HG02571 (cell line): ENCODE measurements around the gene CFAP45.

Source experiments
- ATAC-seq: cut with Tn5 transposase; IDR thresholded peaks from one replicate; pipeline ENCODE4 v1.9.1; 2021; ENCODE audit warnings: mild to moderate bottlenecking, moderate library complexity; ENCODE audit not compliant: unreplicated experiment

The CFAP45 gene

DNA sequence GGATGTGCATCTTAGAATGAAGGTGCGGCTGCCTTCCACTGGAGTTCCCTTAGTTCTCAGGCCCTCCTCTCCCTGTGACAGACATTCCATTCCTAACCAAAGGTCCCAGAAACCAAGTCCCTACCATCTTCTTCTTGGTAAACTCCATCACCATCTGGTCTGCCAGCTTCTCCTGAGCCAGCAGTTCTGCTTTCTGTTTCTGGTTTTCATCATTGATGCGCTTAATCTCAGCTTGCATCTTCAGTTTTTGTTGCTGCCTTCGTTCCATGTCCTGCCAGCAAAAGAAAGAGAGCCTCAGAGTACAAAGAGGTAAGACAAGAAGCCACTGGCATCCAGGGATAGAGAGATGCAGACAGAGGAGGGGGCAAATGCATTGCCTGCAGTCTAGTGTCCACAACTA is 19.5 kb downstream of the CFAP45 start:
- no peak for ATAC-seq

DNA sequence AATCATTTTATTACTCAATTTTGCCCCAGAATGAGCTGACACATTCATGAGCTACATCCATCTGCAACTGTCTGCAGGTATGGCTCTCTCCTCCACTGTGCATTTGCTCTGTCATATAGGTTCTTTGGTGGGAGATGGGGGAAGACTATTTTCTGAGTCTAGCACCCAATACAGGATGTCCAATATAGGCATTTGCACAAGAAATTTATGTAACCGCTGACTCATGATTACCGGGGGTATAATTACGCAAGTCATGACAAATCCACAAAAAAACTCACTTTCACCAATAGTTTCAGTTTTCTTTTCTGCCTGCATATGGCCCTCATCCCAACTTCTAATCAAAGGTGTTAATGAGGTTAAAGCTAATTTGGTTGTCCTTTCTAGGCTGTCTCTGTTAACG is 20.0 kb downstream of the CFAP45 start:
- no peak for ATAC-seq

DNA sequence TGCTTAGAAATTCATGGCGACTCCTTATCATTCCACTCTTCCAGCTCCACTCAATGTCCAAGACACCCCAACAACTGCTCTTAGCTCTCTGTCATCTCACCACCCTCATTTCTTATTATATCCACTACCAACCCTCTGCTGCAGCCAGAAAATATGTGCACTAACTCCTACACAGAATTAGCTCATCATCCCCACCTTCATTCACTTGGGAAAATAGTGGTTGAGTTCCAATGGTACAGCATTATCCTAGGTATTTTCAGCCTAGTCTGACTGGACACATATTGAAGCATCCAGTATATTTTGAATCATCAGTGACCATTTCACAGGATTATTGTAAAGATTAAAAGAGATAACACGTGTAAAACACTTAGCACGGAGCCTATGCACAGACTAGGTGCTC is 20.8 kb downstream of the CFAP45 start:
- no peak for ATAC-seq

DNA sequence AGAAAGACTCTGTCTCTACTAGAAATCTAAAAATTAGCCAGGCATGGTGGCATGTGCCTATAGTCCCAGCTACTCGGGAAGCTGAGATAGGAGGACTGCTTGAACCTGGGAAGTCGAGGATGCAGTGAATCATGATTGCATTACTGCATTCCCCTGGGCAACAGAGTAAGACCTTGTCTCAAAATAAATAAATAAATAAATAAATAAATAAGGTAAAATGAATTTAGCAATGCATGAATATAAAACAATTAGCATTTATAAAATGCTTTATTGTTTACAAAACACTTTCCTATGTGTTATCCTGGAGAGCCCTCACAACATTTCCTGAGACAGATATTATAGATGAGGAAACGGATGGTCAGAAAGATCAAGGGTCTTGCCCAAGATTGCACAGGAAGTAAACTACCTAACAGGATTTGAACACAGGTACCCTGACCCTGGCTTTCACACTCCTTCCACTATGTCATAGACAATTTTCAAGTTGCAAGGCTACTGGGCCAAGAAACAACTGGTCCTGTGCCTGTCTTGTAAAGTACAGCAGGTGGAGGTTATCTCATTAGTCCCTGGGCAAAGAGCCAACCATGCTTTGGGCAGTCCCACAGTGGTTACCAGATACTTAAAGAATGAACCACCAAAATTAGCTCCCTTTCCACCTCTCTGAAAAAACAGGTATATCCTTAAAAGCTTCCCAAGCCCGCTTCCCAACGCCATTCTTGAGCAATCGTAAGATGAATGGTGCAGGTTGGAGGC is 22.1 kb downstream of the CFAP45 start:
- ATAC-seq, result no peak

DNA sequence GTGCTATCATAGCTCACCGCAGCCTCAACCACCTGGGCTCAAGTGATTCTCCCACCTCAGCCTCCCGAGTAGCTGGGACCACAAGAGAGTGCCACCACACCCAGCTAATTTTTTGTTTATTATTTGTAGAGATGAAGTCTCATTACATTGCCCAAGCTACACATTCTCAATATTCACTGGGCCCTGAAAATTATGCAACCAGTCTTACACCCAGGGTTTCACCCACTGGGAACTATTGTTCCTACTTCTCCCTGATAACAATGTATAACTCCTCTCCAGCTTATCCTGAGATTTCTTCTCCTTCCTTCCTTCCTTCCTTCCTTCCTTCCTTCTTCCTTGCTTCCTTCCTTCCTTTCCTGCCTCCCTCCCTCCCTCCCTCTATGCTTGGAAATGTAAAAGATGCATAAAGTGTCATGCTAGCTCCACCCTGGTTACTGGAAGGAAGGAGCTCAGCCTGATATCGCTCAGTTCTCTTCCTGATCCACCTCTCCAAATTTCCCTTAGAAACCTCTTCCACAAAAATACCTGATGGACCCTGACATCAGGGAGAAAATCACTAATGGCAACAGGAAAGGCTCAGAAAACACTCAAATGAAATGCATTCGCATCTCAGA is 26.3 kb downstream of the CFAP45 start:
- no peak for ATAC-seq

DNA sequence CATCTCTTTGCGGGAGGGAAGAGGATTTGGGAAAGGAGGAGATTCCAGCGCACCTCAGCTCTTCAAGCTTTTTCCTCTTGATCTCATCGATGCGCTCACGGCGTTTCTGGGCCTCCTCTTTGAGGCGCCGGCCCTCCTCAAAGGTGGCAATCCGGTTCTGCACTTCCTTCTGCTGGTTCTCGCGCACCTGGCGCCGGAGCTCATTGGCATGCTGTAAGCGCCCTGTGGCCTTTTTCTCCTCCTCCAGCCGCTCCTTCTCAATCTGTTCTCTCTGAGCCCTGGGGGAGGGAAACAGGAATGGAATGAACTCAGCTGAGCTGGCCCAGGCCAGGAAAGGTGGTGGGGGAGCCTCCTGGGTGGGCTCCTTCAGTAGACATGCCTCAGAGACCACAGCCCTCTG is 27.1 kb downstream of the CFAP45 start:
- ATAC-seq, result no peak

DNA sequence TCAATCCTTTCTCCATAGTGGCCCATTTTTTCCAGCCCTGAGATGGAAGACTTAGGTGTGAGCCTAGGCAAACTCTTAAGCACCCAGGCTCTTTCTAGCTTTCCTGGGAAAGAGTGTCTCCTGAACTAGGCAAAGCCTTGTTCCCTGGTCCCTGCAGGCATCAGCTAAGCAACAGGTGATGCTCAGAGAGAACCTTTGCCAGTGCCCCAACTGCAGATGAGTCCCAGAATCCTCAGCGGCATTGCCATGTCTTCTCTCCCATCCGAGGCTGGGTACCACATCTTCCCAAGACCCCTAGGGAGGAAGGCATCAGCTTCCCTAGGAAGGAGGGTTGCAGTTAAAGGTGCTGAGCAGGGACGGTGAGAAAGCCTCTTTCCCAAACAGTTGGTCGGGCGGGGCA is 29.3 kb downstream of the CFAP45 start:
- ATAC-seq, result no peak

DNA sequence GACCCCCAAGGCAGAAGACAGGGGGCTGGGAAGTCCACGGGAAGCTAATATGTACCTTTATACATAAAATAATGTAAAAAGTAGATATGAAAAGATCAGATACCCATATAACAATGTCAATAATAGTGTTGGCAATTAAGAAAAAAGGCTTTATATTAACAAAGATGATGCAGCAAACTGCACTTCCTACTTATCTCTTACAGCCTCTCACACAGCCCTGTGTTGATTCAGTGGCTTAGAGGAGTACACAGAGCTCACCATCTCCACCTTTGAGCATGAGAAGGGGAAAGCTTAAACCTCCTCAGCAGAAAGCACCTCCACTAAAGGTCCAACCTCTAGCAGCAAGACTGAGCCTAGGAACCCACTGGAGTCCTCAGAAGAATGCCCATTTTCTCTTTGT is 30.4 kb downstream of the CFAP45 start:
- no peak for ATAC-seq

DNA sequence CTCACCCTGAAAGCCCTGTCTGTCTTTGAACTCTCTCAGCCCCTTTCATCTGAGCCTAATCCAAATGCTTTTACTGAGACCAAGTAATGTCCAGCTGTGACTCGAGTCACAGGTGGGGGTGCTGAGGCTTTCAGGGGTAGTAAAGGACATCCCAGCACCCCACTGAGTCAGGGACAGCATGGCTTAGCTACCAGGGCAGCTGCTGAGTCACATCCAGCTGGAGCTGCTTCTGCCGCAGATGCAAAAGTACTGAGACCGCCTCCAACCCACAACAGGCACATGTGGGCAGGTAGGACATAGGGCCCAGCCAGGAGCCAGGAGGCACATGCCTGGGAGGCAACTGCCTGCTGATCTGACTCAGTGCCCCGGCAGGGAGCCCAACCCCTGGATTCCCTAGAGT is 30.8 kb downstream of the CFAP45 start:
- ATAC-seq, result no peak

DNA sequence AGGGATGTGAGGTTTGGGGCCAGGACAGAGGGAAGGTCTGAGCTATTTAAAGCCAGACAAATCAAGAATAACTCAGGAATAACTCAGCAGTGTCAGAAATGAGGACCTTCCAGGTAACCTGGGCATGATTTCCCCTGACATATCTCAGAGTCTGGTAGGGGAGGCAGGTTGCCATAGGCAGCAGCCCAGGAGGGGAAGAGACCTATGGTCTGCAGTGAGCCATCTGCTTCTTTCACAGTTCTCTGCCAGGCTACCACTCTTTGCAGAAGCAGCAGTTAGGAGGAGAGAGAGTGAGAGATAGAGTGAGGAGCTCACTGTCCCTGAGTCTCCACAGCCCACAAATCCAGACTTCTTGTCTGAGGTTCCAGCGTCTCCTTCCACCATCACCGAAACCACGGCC is 31.2 kb downstream of the CFAP45 start:
- no peak for ATAC-seq

DNA sequence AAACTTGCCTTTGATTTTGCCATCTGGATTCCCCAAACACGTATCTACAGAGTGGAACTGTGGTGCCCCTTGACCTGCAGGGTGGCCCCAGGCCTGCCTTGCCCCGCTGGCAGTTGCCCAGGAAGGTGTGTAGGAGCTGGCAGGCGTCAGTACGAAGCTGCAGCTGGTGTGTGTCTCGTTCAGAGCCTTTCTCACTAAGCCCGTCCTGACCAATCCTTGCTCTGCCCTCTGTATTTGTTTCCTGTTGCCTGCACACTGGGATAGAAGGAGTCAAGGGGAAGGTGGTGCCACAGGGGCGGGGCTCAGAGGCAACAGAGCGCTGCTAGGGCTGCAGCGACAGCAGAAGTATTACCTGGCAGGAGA is 32.3 kb downstream of the CFAP45 start:
- no peak for ATAC-seq

DNA sequence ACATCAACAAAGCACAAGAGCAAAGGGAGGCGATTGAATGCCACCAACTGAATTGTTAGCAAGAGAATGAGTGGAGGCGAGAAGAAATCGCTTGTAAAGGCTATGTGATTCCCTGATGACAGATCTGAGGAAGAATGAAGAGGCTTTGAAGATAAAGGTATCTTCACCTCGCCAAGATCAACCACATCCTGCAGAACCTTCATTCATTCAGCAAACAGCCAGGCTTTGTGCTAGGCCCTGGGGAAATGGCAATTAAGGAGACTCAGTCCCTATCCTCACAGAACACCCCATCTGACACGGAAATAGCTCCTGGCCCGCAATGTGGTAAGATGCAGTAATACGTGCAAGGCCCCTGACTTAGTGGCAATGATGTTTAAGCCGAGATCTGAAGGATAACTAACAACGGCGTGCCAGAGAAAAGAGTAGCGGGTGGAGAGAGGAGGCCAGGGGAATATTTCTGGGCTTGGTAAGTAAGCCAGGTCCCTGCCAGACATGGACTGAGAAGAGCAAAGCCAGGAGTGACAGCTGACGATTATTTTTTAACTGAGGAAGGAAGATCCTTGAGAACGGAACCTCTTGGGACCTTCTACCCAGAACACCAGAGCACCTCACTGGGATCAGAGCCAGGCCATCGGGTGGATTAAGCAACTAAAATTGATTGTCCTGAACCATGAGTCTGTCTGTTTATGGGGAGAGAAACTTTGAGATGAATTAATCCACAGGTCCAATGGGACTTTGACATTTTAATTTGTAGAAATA is 32.9 kb downstream of the CFAP45 start:
- no peak for ATAC-seq

DNA sequence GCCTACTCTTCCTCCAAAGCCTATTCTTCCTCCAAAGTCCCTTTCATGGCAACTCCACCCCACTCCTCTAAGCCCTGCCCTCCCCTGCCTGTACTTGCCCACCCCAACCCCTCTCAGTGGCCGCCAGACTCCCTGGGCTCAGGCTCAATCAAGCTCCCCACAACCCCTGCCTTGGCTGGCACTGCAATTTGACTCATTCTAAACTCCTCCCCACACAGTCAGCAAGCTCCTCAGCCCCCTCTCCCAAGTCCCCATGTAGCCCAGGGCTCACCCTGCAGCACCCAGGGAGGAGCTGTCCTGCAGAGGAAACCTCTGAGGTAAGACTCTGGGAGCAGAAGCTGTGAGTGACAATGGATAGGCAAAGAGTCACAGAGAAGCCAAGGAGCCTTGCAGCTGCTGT is 33.9 kb downstream of the CFAP45 start:
- no peak for ATAC-seq

DNA sequence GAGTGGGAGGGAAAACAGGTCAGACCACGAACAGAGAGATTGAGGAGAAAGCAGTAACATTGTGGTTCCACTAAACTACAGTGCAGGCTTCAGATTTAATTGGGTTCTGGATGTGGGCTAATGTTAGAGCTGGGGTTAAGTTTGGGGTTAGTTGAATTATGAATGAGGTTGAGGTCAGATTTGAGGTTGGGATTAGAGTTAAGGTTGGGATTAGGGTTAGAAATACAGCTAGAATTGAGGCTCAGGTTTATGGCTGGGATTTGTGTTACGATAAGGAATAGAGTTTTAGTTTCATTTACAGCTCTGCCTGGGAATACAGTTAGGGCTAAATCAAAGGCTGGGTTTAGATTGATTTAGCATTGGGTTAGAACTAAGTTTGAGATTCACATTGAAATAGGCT is 35.7 kb downstream of the CFAP45 start:
- no peak for ATAC-seq

DNA sequence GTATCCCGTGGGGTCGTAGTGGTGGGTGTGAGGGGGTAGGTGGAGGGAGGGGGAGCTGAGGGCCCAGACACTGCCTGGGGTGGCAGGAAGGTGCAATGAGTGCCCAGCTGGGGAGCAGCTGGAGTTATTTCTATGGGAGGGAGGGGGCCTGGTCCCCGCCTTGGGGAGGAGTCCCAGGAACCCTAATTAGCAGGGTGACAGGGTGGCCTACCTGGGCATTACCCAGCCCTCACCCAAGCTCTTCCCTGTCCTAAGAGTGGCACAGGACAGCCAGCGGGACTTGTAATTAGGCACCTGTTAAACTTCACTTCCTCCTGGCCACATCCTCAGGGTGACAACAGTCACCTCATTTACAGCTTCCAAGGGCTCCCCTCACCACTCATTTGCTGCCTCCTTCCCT is 37.4 kb downstream of the CFAP45 start, which contains the start of gene VSIG8:
Gene VSIG8, minus strand, starts transcription at position 101 of the 400 bp plus-strand sequence. CDS start 136 bp downstream, outside the sequence.
- ATAC-seq, result no peak

DNA sequence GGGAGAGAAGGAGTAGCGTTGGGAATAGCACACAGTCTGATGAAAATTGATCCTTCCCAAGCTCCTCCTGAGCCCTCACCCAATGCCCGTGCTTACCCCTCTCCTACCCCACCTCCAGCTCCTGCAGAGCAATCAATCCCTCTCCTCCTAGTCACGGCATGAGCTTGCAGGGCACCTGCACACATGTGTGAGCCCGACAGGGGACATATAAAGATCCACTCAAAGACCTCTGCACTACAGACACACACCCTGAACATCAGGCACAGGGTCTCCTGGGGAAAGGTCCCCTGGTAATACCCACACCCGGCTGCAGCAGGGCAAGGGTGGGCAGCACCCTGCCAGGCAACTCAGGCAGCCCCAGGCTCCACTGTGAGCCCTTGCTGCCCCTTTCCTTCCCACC is 37.9 kb downstream of the CFAP45 start:
- ATAC-seq, result no peak

DNA sequence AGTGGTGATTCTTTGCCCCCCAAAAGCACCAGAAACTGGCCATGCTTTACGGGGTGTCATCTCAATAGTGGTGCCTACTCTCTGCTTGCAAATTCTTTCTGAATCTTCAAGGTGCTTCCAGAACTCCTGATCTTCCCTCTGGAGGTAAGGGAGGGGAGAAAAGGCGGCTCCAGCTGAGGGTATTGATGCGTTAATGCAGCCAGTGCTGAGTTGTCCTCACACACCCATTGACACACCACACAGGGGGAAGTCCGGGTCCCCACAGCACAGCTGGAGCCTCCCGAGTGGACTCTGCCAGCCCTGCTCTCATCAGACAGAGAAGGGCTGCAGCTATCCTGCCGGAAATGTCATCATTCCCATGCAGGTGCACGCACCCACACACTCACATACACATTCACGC is 38.7 kb downstream of the CFAP45 start:
- no peak for ATAC-seq

DNA sequence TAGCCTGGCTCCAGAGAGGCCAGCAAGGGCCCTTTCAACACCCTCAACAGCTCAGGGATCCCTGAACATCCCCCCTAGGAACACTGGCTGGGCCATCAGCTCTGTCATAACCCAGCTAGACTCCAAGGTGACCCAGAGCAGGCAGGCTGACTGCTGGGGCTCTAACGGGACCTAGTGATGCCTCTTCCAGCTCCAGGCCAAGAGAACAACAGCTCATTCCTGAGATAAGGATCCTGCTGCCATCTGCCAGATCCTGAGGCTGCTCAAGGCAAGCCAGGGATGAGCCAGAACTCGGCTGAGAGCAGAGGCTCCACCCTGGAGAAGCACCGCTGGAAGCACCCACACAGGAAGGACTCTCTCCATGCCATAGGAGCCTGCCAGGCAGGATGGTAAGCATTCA is 39.5 kb downstream of the CFAP45 start:
- ATAC-seq, result no peak

DNA sequence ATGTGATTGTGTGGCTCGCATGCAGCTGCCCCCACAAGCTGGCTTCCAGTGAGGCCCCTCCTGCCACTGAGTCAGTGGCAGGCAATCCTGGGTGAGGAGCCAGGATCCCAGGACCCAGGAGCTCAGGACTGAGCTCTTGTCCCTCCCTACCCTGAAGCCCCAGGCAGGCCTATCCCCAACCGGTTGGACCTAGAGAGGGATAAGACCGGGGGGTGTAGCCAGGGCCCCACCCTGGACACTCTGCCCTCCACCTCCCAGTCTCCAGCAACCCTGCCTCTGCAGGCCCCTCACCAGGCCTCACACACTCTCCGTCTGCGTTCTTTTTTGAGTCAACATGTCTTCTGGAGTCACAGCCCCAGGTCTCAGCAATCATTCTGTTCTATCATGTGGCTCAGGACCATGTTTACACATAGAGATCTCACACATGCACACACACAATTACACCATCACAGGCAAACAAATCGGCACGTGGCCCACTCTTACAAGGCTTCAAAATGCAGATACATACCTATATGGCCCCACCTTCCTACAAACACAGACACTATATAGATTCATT is 40.1 kb downstream of the CFAP45 start:
- no peak for ATAC-seq

DNA sequence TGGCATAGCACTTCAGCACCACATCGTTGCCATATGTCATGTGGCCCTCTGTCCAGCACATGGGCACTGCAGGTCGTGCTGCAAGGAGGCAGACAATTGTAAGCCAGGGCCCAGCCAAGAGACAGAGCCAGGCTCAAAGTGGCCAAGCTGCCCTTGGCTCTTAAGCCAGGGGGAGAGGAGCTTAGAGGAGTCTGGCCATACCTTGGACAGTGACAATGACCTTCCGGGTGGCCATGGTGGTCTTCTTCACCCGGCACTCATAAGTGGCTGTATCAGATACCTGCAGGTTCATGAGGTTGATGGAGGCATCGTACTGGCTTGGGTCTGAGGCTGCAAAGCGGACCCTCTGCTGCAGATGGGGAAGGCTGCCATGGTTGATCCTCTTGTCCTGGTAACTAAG is 42.1 kb downstream of the CFAP45 start:
- ATAC-seq, result no peak

DNA sequence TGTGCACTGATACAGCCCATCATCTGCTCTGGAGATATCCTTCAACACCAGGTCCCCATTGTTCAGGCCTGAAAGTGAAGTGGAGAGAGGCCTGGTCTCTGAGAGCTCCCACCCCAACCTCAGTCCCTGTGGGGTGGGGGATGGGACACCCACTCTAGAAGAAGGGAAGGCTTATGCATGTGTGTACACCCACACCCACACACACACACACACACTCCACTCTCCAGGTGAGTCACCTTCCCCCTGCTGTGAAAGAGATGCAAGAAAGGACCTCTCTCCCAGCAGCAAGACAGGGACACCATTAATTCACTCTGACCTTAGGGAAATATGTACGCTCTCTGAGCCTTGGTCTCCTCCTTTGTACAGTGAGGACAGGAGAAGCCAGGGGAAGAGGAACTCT is 43.4 kb downstream of the CFAP45 start:
- ATAC-seq, result no peak

DNA sequence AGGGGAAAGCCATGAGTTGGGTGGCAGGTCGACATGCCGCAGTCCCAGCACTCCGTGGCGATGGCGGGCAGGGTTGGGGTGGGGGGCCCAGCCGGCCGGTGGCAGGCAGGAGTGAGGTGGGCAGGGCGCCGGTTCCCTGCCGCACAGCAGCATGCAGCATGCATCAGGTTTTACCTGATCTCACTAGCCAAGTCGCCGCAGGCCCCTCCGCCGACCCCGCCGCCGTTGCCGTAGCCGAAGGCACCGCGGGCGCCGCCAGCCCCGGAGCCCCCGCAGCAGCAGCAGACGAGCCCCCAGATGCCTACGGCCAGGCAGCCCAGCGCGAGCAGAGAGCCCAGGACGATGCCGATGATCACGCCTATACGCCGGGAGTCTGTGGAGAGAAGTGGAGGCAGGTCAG is 44.3 kb downstream of the CFAP45 start:
- ATAC-seq, result no peak
